Measurements from ENCODE around the gene IL18BP.

- TF ChIP-seq CTCF (IDR thresholded peaks at IDR 0.05) (no peak), EZH2 (IDR thresholded peaks at IDR 0.05; ENCODE audit: borderline replicate concordance, insufficient read depth, low read depth, low read length, poor library complexity, severe bottlenecking) (no peak)
Measured at GRCh38 chr11:72024069-72024754, 25.5 kb downstream of the IL18BP start.

Data from B cell (primary cell).